ENCODE data around the gene GLOD4.
"Not testable (repeated sequence)": the region's sequence is repeated elsewhere in the genome, so short reads cannot be mapped to it uniquely, and the experiment has no call there.

- TF ChIP-seq CTCF (IDR thresholded peaks at IDR 0.05 in 8 of 11, conservative IDR thresholded peaks at IDR 0.05 in 3 of 11); POLR2AphosphoS5 (IDR thresholded peaks at IDR 0.05); POLR2A (IDR thresholded peaks at IDR 0.05): not testable (repeated sequence)
Observed at GRCh38 chr17:790874-791247, 8.8 kb upstream of the GLOD4 start.

Measured in spleen (tissue), 7 donors.